ENCODE results near the gene NSG2.
"Not testable (repeated sequence)": the region's sequence is repeated elsewhere in the genome, so short reads cannot be mapped to it uniquely, and the experiment has no call there.

The NSG2 gene

GRCh38 chr5:174063082-174063756, 17.7 kb downstream of the NSG2 start:
- no peak for DNase-seq

DNA sequence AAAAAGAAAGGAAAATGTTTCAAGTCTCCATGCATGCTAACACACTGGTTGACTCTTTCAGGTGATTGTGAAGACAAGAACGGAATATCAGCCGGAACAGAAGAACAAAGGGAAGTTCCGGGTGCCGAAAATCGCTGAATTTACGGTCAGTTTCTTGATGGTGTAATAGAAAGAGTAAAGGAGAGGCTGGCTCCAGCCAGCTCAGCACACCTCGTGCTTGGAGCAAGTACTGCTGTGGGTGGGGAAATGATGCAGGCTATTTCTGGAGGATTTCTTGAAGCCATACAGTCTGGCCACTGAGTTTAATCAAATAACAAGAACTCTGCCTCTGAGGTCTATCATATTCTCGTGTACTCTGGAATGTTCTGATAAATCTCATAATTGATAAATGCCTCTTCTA, 18.7 kb downstream of the NSG2 start:
- no peak for DNase-seq

- DNase-seq = no peak
These were observed 20.2 kb downstream of the NSG2 start for GRCh38 chr5:174065528-174066197.

GRCh38 chr5:174067499-174067898, 22.0 kb downstream of the NSG2 start:
- DNase-seq = no peak

DNA sequence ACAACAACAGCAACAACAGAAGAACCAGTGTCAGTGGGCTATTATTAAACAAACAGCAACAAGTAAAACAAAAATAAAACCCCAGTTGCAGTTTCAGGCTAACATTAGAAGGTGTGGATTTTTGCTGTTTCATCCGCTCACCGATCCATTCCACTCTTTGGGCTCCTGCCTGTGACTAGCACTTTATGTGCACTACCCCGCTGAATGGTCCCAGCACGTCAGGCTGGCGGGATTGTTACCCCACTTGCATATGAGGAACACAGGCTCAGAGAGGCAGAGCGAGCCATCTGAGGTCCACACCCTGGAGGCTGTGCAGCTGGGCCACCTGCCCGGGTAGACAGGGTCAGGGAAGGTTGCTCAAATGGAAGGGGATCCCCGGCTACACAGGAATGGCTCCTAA, 26.0 kb downstream of the NSG2 start:
- no peak for DNase-seq

DNA sequence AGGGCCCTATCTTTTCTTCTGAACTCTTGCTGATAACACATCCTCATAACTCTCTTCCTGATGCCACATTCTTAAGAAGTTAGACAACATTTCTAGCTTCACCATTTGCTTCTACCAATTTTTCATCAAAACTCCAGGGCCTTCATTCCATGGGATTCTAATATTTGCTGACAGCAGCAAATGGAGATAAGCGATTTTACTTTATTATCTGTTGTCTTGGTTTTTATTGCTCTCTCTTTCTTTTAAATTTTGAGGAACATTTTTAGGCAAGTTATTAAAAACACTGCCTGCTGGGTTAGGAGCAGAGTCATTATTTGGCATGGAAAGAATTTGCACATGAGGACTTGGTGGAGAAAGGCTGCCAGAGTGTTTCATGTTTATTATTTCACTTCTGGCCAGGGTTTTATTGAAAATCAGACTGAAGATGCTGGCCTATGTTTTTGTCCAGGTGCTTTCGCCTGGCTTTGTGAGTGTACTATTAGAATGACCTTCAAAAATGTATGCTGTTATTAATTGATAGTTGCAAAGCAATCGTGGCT, 27.7 kb downstream of the NSG2 start:
- no peak for DNase-seq

DNA sequence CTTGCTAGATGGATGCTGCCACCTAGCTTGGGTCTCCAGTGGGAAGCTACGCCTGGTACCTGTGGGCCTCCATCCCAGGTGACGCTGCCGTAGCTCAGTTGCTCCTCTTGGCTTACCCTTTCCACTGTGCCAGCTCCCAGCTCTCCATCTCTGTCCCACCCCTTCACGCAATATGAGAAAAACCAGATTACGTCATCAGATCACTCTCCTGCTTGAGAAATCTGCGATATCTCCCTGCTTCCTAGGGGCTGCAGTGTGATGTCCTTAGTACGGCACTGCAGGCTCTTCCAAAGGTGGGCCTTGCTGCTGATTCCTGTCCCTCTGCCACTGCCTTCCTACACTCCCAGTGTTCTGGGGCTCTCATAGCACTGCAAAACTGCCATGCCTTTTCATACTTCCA, 28.9 kb downstream of the NSG2 start:
- DNase-seq = no peak

DNA sequence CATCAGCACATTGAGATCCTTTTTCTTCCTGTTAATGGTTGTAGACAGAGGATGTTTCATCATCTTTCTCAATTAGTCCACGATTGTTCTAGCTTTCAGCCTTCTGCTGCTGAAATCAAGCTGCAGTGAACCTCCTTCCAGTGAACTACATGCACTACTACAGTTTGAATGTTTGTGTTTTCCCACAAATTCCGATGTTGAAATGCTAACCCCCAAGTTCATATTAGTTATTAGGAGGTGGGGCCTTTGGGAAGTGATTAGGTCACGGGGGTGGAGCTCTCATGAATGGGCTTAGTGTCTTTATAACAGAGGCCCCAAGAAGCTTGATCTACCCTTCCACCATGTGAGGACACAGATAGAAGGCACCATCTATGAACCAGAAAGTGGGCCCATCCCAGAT, 32.9 kb downstream of the NSG2 start:
- DNase-seq = no peak

- DNase-seq = no peak
These were observed 36.8 kb downstream of the NSG2 start for GRCh38 chr5:174082286-174082685.

- no peak for DNase-seq
These were observed 37.7 kb downstream of the NSG2 start for GRCh38 chr5:174083056-174083827.

- DNase-seq = no peak
These were observed 39.2 kb downstream of the NSG2 start for GRCh38 chr5:174084691-174085154.

DNA sequence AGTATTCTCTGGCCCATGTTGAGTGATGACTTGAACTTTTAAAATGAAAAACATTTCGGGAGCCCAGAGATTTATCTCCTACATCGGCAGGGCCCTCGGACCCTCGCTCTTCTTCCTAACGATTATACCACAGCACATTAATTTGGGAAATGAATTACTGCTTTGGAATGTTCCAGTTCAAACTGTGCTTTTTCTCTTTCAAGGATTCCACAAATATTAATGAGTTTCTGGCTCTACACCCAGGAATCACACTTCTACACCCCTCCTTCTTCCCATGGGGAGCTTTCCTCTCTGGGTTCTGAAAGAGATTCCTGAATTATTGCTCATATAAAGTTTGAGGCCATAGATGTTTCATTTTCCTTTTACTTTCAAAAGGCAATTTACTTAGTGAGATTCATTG, 41.2 kb downstream of the NSG2 start:
- no peak for DNase-seq

- no peak for DNase-seq
These were observed 42.3 kb downstream of the NSG2 start for GRCh38 chr5:174087783-174088182.

DNA sequence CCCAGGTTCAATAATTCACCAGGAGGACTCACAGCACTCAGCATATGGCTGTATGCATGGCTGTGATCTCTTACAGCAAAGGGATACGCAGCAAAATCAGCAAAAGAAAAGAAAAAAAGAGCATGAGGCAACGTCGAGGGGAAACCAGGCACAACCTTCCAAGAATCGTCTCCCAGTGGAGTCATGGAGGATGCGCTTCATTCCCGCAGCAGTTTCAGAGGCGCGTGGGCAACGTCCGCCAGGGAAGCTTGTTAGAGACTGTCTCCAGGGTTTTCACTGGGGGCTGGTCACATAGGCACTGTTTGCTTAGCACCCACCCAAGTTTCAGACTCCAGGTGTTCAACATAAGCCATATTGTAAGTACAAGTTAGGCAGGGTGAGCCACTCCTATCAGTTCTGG, 44.6 kb downstream of the NSG2 start:
- DNase-seq = no peak

GRCh38 chr5:174093123-174093522, 47.6 kb downstream of the NSG2 start:
- no peak for DNase-seq

DNA sequence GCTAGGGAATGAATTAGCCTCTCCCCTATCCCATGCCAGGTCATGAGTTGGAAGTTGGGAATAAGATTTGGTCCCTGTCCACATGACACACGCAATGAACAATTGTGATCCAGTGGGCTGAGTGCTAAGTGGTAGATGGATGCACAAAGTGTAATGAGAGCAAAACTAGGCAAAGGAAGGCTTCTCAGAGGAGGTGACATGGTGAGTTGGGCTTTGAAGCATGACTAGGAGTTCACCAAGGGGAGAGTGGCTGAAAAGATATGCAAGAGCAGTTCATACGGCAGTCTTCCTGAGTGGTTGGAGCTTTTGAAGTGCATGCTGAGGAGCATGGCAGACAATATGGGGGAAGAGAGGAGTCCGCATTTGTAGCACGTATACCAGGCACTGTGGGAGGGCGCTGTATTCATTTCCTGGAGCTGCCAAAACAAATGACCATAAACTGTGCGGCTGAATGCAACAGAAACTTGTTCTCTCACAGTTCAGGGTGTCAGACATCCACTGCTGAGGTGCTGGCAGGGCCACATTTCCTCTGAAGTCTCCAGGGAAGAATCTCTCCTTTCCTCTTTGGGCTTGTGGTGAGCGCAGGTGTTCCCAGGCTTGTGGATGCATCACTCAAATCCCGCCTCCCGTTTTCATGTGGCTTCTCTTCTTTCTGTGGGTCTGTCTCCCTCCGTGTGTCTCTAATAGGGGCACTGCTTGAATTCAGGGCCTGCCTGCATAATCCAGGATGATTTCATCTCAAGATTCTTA, 49.5 kb downstream of the NSG2 start:
- DNase-seq = no peak

DNA sequence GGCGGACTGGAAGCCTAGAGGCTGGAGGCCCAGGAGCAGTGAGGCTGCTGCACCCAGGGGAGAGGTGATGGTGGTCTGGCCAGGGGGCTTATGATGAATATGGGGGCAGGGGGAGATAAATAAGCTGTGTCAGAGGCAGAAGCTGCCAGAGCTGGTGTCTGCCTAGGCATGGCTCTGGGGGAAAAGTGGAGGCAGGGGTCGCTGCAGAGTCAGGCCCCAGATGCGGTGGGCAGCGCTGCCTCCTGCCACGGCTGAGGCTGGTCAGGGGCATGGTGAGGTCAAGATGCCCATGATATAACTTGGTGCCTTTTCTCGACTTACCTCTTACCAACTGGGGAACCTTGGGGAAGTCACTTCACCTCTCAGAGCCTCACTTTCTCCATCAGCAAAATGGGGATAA, 51.1 kb downstream of the NSG2 start:
- no peak for DNase-seq

- DNase-seq = no peak
These were observed 52.1 kb downstream of the NSG2 start for GRCh38 chr5:174097486-174098185.

DNA sequence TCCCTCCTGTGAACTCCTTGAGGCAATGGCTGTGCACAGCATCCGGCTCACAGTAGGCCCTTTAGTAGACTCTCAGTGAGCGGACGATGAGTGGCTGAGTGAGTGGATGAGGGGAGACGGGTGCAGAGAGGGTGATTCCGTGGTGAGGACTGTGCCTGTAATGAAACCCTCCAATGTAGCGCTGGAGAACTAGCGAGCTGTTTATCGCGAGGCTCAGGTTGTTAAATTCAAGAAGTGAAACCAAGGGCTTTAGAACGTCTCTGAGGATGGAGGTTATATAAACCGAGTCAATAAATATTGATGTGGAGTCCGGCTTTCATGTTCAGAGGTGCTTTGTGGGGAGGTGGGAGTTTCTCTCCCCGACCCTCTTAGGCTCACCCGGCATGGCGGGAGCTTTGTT, 53.2 kb downstream of the NSG2 start:
- no peak for DNase-seq

GRCh38 chr5:174100490-174100889, 55.0 kb downstream of the NSG2 start:
- no peak for DNase-seq

- DNase-seq = no peak
These were observed 55.8 kb downstream of the NSG2 start for GRCh38 chr5:174101195-174101730.

GRCh38 chr5:174102574-174102973, 57.1 kb downstream of the NSG2 start:
- not testable (repeated sequence) for DNase-seq

Data from activated naive CD4-positive, alpha-beta T cell (primary cell).